HCT116 (cell line): Measurements from ENCODE around the gene PTPN7. TPM values are rescaled to one million over a fixed set of nuclear protein-coding genes. Genes with fewer than 3 reads are reported as not detected.

Experiments used
- ATAC-seq: fragments of 200-7000 bp; cut with Tn5 transposase; 2 replicates; pipeline ENCODE4 v1.9.1; 2020; ENCODE audit warnings: mild to moderate bottlenecking, moderate library complexity
- BruUV-seq: library from RNA; stranded (reverse); fragments of 400-500 nt; replicated peaks from 2 replicates; lab custom pipeline; 2021; lab: Mats Ljungman, UMichigan
- CTCF ChIA-PET: fragments of 300-600 bp; sonication (Branson Sonifier 250); formaldehyde crosslinking; loops from one replicate; lab custom pipeline; 2021; ENCODE audit warnings: antibody characterized with exemption; lab: Charles Lee
- POLR2A ChIA-PET: fragments of 300-600, 350-600 bp; sonication (Branson Sonifier 250); formaldehyde crosslinking; loops from one replicate; lab custom pipeline; 2021; ENCODE audit warnings: antibody characterized with exemption; lab: Charles Lee
- RAD21 ChIA-PET, 2 experiments: fragments of 300-600 bp; sonication (Branson Sonifier 250); formaldehyde crosslinking; loops; one replicate each; lab custom pipeline; 2023; ENCODE audit warnings: low total read pairs in 2 of 2; ENCODE audit not compliant: uncharacterized antibody in 2 of 2, unreplicated experiment in 2 of 2, low non-redundant PET in 1 of 2; lab: Charles Lee
- DNase-seq: peaks from one replicate; pipeline ENCODE4 v3.0.0-alpha.2; 2010; ENCODE audit warnings: low read depth, low spot score
- H2AFZ ChIP-seq: fragments of 200-600 bp; shearing (Covaris generic), sonication (generic); 2 replicates; pipeline ENCODE4 v1.6.1; 2017; ENCODE audit warnings: low read depth, mixed run types, mixed read lengths, antibody characterized with exemption, low read length; ENCODE audit not compliant: poor library complexity, severe bottlenecking
- H3K27ac ChIP-seq: 2 replicates; pipeline ENCODE4 v1.5.1; 2012; ENCODE audit warnings: low read depth, low read length
- H3K27me3 ChIP-seq: fragments of 200-600 bp; sonication (generic); 2 replicates; pipeline ENCODE4 v1.6.1; 2016; ENCODE audit warnings: mixed run types, low read length, mixed read lengths; ENCODE audit not compliant: insufficient read depth
- H3K36me3 ChIP-seq, 2 experiments: fragments of 200-500 bp in 1 of 2; fragments of 200-600 bp in 1 of 2; sonication (Bioruptor generic) in 1 of 2; sonication (generic) in 1 of 2; 2 replicates each; pipeline versions ENCODE4 v1.5.1 to v1.6.1; 2014 to 2016; ENCODE audit warnings: low read length in 2 of 2, inconsistent platforms in 1 of 2, mixed read lengths in 1 of 2, mixed run types in 1 of 2; ENCODE audit not compliant: insufficient read depth in 2 of 2, control insufficient read depth in 1 of 2
- H3K4me1 ChIP-seq, 2 experiments: fragments of 200-600 bp in 1 of 2; sonication (generic) in 1 of 2; 2 replicates each; pipeline versions ENCODE4 v1.5.1 to v1.6.1; 2012 to 2017; ENCODE audit warnings: low read length in 2 of 2, inconsistent platforms in 1 of 2, mild to moderate bottlenecking in 1 of 2, mixed read lengths in 1 of 2, mixed run types in 1 of 2, moderate library complexity in 1 of 2; ENCODE audit not compliant: insufficient read depth in 2 of 2, control insufficient read depth in 1 of 2
- H3K4me2 ChIP-seq: fragments of 200-600 bp; sonication (generic); 2 replicates; pipeline ENCODE4 v1.6.1; 2017; ENCODE audit warnings: mixed run types, low read length, mixed read lengths
- H3K4me3 ChIP-seq, 2 experiments: fragments of 200-600 bp in 1 of 2; sonication (generic) in 1 of 2; replicated peaks in 1 of 2; 2 replicates each; pipeline ENCODE4 v1.5.1; 2011 to 2016; ENCODE audit warnings: low read length in 2 of 2, control low read depth in 1 of 2, low read depth in 1 of 2, mild to moderate bottlenecking in 1 of 2, mixed read lengths in 1 of 2, mixed run types in 1 of 2
- H3K79me2 ChIP-seq: fragments of 200-600 bp; sonication (generic); 2 replicates; pipeline ENCODE4 v1.6.1; 2017; ENCODE audit warnings: mild to moderate bottlenecking, mixed run types, low read length, moderate library complexity, mixed read lengths; ENCODE audit not compliant: insufficient read depth
- H3K9ac ChIP-seq: fragments of 200-600 bp; sonication (generic); 2 replicates; pipeline ENCODE4 v1.6.1; 2016; ENCODE audit warnings: low read length, mixed read lengths
- H3K9me2 ChIP-seq: fragments of 200-600 bp; sonication (generic), shearing (Covaris generic); 2 replicates; pipeline ENCODE4 v1.6.1; 2017; ENCODE audit warnings: mixed run types, mild to moderate bottlenecking, moderate library complexity; ENCODE audit not compliant: insufficient read depth
- H3K9me3 ChIP-seq, 2 experiments: fragments of 200-500 bp in 1 of 2; fragments of 200-600 bp in 1 of 2; sonication (Bioruptor generic) in 1 of 2; sonication (generic) in 1 of 2; 2 replicates each; pipeline ENCODE4 v1.6.1; 2014 to 2017; ENCODE audit warnings: low read length in 2 of 2, mixed read lengths in 2 of 2, inconsistent platforms in 1 of 2, low read depth in 1 of 2, mild to moderate bottlenecking in 1 of 2, mixed run types in 1 of 2, moderate library complexity in 1 of 2; ENCODE audit not compliant: control insufficient read depth in 1 of 2, insufficient read depth in 1 of 2
- H4K20me1 ChIP-seq: fragments of 200-600 bp; sonication (generic), shearing (Covaris generic); 2 replicates; pipeline ENCODE4 v1.6.1; 2017; ENCODE audit warnings: mixed run types, mild to moderate bottlenecking, moderate library complexity; ENCODE audit not compliant: insufficient read depth
- ATF3 ChIP-seq: IDR thresholded peaks from 2 replicates; pipeline ENCODE4 v1.6.1; 2012
- CEBPB ChIP-seq: IDR thresholded peaks from 2 replicates; pipeline ENCODE4 v1.6.1; 2012; ENCODE audit warnings: low read depth
- CTCF ChIP-seq, 3 experiments: fragments of 200-600 bp in 1 of 3; sonication (generic) in 1 of 3; IDR thresholded peaks in 2 of 3; conservative IDR thresholded peaks in 1 of 3; 2 replicates each; pipeline ENCODE4 v1.5.1; 2012 to 2017; ENCODE audit warnings: low read depth in 2 of 3, low read length in 2 of 3, antibody characterized with exemption in 1 of 3, borderline replicate concordance in 1 of 3, control low read depth in 1 of 3, mild to moderate bottlenecking in 1 of 3, mixed read lengths in 1 of 3, mixed run types in 1 of 3, moderate library complexity in 1 of 3; ENCODE audit not compliant: insufficient read depth in 1 of 3
- ELF1 ChIP-seq: IDR thresholded peaks from 2 replicates; pipeline ENCODE4 v1.6.1; 2012; ENCODE audit warnings: low read depth, borderline replicate concordance
- EZH2 ChIP-seq: fragments of 200-600 bp; sonication (generic); IDR thresholded peaks from 2 replicates; pipeline ENCODE4 v1.6.1; 2017; ENCODE audit warnings: antibody characterized with exemption, mixed run types
- FOSL1 ChIP-seq: IDR thresholded peaks from 2 replicates; pipeline ENCODE4 v1.6.1; 2012; ENCODE audit warnings: low read depth
- JUND ChIP-seq: IDR thresholded peaks from 2 replicates; pipeline ENCODE4 v1.6.1; 2012
- POLR2A ChIP-seq: IDR thresholded peaks from 2 replicates; pipeline ENCODE4 v1.7.0; 2011; ENCODE audit warnings: borderline replicate concordance; ENCODE audit not compliant: insufficient read depth, insufficient read length; ENCODE audit errors: extremely low read depth
- RAD21 ChIP-seq: IDR thresholded peaks from 2 replicates; pipeline ENCODE4 v1.6.1; 2012; ENCODE audit warnings: low read depth, mild to moderate bottlenecking
- SP1 ChIP-seq: IDR thresholded peaks from 2 replicates; pipeline ENCODE4 v1.6.1; 2012; ENCODE audit warnings: low read depth
- SRF ChIP-seq: IDR thresholded peaks from 2 replicates; pipeline ENCODE4 v1.6.1; 2012; ENCODE audit warnings: low read depth
- ZBTB33 ChIP-seq: IDR thresholded peaks from 2 replicates; pipeline ENCODE4 v1.6.1; 2011; ENCODE audit warnings: mild to moderate bottlenecking, low read length, moderate library complexity; ENCODE audit not compliant: insufficient replicate concordance; ENCODE audit errors: extremely low read depth
- ZNF274 ChIP-seq: fragments of 200-500 bp; sonication (Bioruptor generic); IDR thresholded peaks from 2 replicates; pipeline ENCODE4 v1.6.1; 2014; ENCODE audit warnings: mild to moderate bottlenecking, low read depth, low read length, inconsistent platforms
- intact Hi-C: fragments of 100-400 bp; cut with micrococcal nuclease; formaldehyde crosslinking; loops from 2 replicates; pipeline ENCODE4 v1.10.0; 2022
- total RNA-seq: library from RNA; stranded (reverse); gene quantifications from one replicate; pipeline ENCODE4 v1.2.1, GENCODE V29; 2021; ENCODE audit not compliant: unreplicated experiment

The PTPN7 gene
- total RNA-seq, 1 experiment from 2014 or later: 0.76 TPM

GRCh38 chr1:202150187-202150586 is 10.2 kb downstream of the PTPN7 start:
- H3K9me2 ChIP-seq: no peaks in the 10 kb centered on the region
- H3K79me2 ChIP-seq: no peaks in the 10 kb centered on the region
- H2AFZ ChIP-seq: no peak overlapping the region
- no peak overlapping the region for H3K27ac ChIP-seq
- no peak overlapping the region for H3K9ac ChIP-seq
- H3K4me2 ChIP-seq: no peak overlapping the region
- ChIA-PET RAD21 (no interaction called here), CTCF (no interaction called here), POLR2A (no interaction called here)
- no TSS peak for BruUV-seq
- peaks cover 7 to 15% of the 10 kb centered on the region in 2 experiments; a peak in 3 of 4 replicates for H3K4me1 ChIP-seq
- no peaks in the 10 kb centered on the region for H3K36me3 ChIP-seq
- ATAC-seq (no peak), DNase-seq (no peak)
- intact Hi-C loops: no loop called here
- TF ChIP-seq POLR2A: no peak
- TF ChIP-seq ELF1: no peak
- no peaks in the 10 kb centered on the region for H3K27me3 ChIP-seq
- H4K20me1 ChIP-seq: no peaks in the 10 kb centered on the region
- no peaks in the 10 kb centered on the region for H3K9me3 ChIP-seq
- H3K4me3 ChIP-seq: no peak overlapping the region

- Histone ChIP-seq H3K9ac (no peak overlapping the region), H3K4me2 (no peak overlapping the region), H3K27me3 (no peaks in the 10 kb centered on the region), H3K36me3 (no peaks in the 10 kb centered on the region), H3K79me2 (no peaks in the 10 kb centered on the region), H3K9me3 (no peaks in the 10 kb centered on the region), H3K4me1 (peaks cover 3 to 15% of the 10 kb centered on the region in 2 experiments; a peak in 3 of 4 replicates), H4K20me1 (no peaks in the 10 kb centered on the region), H2AFZ (no peak overlapping the region), H3K27ac (no peak overlapping the region), H3K9me2 (no peaks in the 10 kb centered on the region), H3K4me3 (no peak overlapping the region)
- TF ChIP-seq RAD21 (no peak), ZNF274 (no peak), CTCF (IDR thresholded peaks at IDR 0.05 in 2 of 3, conservative IDR thresholded peaks at IDR 0.05 in 1 of 3; ENCODE audit: borderline replicate concordance in 1 of 3, insufficient read depth in 1 of 3, low read depth in 2 of 3, low read length in 2 of 3) (no peak), JUND (no peak), EZH2 (no peak), SP1 (no peak), ZBTB33 (no peak), SRF (no peak), FOSL1 (no peak), POLR2A (no peak), CEBPB (no peak), ATF3 (no peak)
- ATAC-seq: no peak
- intact Hi-C loops: no loop called here
- no TSS peak for BruUV-seq
- DNase-seq: no peak
- ChIA-PET RAD21 (no interaction called here), POLR2A (no interaction called here), CTCF (no interaction called here)
These were observed 10.8 kb downstream of the PTPN7 start for GRCh38 chr1:202149566-202149965.
